Peyer's patch (tissue), 4 donors: ENCODE results near the gene SLC25A21. TPM values are rescaled to one million over a fixed set of nuclear protein-coding genes. Genes with fewer than 3 reads are reported as not detected.

Source experiments
- DNase-seq, 3 donors: peaks; one replicate each; pipeline ENCODE4 v3.0.0-alpha.2; 2017 to 2019
- H3K27ac ChIP-seq, 4 donors: fragments of 200-600 bp; sonication (generic); one replicate each; pipeline ENCODE4 v1.5.1; 2016 to 2019
- H3K27me3 ChIP-seq, 2 donors: fragments of 200-600 bp; sonication (generic); one replicate each; pipeline ENCODE4 v1.5.1; 2019
- H3K36me3 ChIP-seq, 3 donors: fragments of 200-600 bp; sonication (generic); one replicate each; pipeline ENCODE4 v1.5.1; 2016 to 2019
- H3K4me1 ChIP-seq, 4 donors: fragments of 200-600 bp; sonication (generic); one replicate each; pipeline ENCODE4 v1.5.1; 2016 to 2019
- H3K4me3 ChIP-seq, 4 donors: fragments of 200-600 bp; sonication (generic); 1 replicate in 3 of 4; 2 replicates in 1 of 4; pipeline ENCODE4 v1.5.1; 2016 to 2019; ENCODE audit warnings: mild to moderate bottlenecking in 1 of 4
- H3K9me3 ChIP-seq, 4 donors: fragments of 200-600 bp; sonication (generic); one replicate each; pipeline ENCODE4 v1.5.1; 2016 to 2019; ENCODE audit warnings: mild to moderate bottlenecking in 1 of 4
- CTCF ChIP-seq, 6 experiments: fragments of 450-650 bp in 4 of 6; fragments of 200-600 bp in 2 of 6; sonication (generic) in 1 of 6; IDR thresholded peaks; one replicate each; pipeline ENCODE4 v1.5.1; 2017 to 2019; ENCODE audit warnings: antibody characterized with exemption in 6 of 6, mild to moderate bottlenecking in 3 of 6, moderate library complexity in 1 of 6
- POLR2A ChIP-seq, 2 donors: fragments of 450-650 bp; IDR thresholded peaks; one replicate each; pipeline ENCODE4 v1.5.1; 2017; ENCODE audit warnings: antibody characterized with exemption in 2 of 2, mild to moderate bottlenecking in 2 of 2, moderate library complexity in 2 of 2
- total RNA-seq, 4 donors: library from RNA; depleted of rRNA; stranded (reverse); fragments of >200 nt; gene quantifications; one replicate each; pipeline ENCODE4 v1.1.0, GENCODE V29; 2016

The SLC25A21 gene
- total RNA-seq, 4 donors from 2014 or later = 0.70 to 1.6 TPM; not detected in 2

GRCh38 chr14:37142835-37143401 lies 29.5 kb downstream of the SLC25A21 start:
- TF ChIP-seq POLR2A (IDR thresholded peaks at IDR 0.05) = no peak
- TF ChIP-seq CTCF (IDR thresholded peaks at IDR 0.05) = no peak
- H3K4me3 ChIP-seq = no peak overlapping the region
- H3K36me3 ChIP-seq = no peaks in the 10 kb centered on the region
- no peaks in the 10 kb centered on the region for H3K27me3 ChIP-seq
- no peak overlapping the region for H3K27ac ChIP-seq
- no peak for DNase-seq
- no peaks in the 10 kb centered on the region for H3K9me3 ChIP-seq
- no peaks in the 10 kb centered on the region for H3K4me1 ChIP-seq

- Histone ChIP-seq H3K27me3 (no peaks in the 10 kb centered on the region), H3K4me3 (no peak overlapping the region), H3K9me3 (no peaks in the 10 kb centered on the region), H3K36me3 (no peaks in the 10 kb centered on the region), H3K4me1 (no peaks in the 10 kb centered on the region), H3K27ac (no peak overlapping the region)
- TF ChIP-seq POLR2A (IDR thresholded peaks at IDR 0.05) (no peak), CTCF (IDR thresholded peaks at IDR 0.05) (no peak)
- DNase-seq = no peak
These were observed 32.2 kb downstream of the SLC25A21 start for GRCh38 chr14:37140176-37140575.

- Histone ChIP-seq H3K4me1 (no peaks in the 10 kb centered on the region), H3K27me3 (no peaks in the 10 kb centered on the region), H3K27ac (no peak overlapping the region), H3K9me3 (no peaks in the 10 kb centered on the region), H3K4me3 (no peak overlapping the region), H3K36me3 (no peaks in the 10 kb centered on the region)
- DNase-seq = no peak
- TF ChIP-seq POLR2A (IDR thresholded peaks at IDR 0.05) (no peak), CTCF (IDR thresholded peaks at IDR 0.05) (no peak)
These were observed 32.7 kb downstream of the SLC25A21 start for GRCh38 chr14:37139710-37140109.

GRCh38 chr14:37138898-37139297 lies 33.5 kb downstream of the SLC25A21 start:
- Histone ChIP-seq H3K27ac (no peak overlapping the region), H3K9me3 (no peaks in the 10 kb centered on the region), H3K4me3 (no peak overlapping the region), H3K4me1 (no peaks in the 10 kb centered on the region), H3K27me3 (no peaks in the 10 kb centered on the region), H3K36me3 (no peaks in the 10 kb centered on the region)
- TF ChIP-seq POLR2A (IDR thresholded peaks at IDR 0.05) = no peak
- TF ChIP-seq CTCF (IDR thresholded peaks at IDR 0.05) = no peak
- no peak for DNase-seq

GRCh38 chr14:37133284-37133913 lies 39.0 kb downstream of the SLC25A21 start:
- TF ChIP-seq POLR2A (IDR thresholded peaks at IDR 0.05) (no peak), CTCF (IDR thresholded peaks at IDR 0.05) (no peak)
- Histone ChIP-seq H3K4me1 (no peaks in the 10 kb centered on the region), H3K9me3 (no peaks in the 10 kb centered on the region), H3K36me3 (no peaks in the 10 kb centered on the region), H3K27me3 (no peaks in the 10 kb centered on the region), H3K27ac (no peak overlapping the region), H3K4me3 (no peak overlapping the region)
- no peak for DNase-seq
